ENCODE measurements around the gene ARHGEF11.
"Not testable (repeated sequence)": the region's sequence is repeated elsewhere in the genome, so short reads cannot be mapped to it uniquely, and the experiment has no call there.

The ARHGEF11 gene

DNA sequence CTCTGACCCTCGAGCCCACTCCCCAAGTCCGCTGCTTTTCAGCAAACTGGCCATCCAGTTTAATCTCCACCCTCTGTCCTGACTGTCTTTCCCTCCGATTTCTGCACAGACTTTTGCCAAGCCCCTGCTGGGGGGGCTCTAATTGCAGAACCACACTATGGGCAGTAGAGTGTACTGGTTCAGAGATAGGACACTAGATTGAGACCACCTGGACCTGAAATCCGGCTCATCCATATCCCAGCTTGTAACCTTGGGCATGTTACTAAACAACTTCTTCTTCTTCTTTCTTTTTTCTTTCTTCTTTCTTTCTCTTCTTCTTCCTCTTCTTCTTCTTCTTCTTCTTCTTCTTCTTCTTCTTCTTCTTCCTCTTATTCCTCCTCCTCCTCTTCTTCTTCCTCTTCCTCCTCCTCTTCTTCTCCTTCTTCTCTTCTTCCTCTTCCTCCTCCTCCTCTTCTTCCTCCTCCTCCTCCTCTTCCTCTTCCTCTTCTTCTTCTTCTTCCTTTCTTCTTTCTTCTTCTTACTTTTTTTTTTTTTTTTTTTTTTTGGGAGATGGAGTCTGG is 117.4 kb downstream of the ARHGEF11 start:
- DNase-seq = no peak

DNA sequence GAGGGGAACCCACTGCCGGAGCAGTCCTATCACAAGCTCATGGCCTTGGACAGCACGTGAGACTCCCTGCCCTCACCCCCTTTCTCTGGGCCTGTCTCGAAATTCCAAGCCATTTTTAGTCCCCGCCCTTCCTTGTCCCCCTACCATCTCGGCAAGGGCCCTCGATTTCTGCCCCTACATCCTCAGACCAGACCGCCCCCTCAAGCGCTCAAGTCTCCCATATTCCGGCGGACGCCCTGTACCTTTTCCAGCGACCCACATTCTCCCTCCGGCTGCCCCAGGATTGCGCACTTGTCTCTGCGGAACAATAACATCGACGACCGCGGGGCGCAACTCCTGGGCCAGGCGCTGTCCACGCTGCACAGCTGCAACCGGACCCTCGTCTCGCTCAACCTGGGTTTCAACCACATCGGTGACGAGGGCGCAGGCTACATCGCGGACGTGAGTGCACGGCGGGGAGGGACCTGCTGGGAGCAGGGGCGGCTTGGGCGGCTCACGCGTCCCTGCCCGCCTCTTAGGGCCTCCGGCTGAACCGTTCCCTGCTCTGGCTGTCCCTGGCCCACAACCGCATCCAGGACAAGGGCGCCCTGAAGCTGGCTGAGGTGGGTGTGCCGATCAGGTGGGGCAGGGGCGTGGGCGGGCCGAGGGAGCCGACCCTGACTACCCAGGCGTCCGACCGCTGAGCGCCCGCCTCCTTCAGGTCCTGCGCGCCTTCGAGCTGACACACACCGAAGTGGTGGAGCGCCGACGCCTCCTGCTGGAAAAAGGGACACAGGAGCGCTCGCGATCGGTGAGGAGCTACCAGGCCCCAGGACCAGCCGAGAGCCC is 118.1 kb downstream of the ARHGEF11 start:
- DNase-seq = peak; percentile 43

- DNase-seq = not testable (repeated sequence)
Observed at GRCh38 chr1:156926695-156927094, 118.8 kb downstream of the ARHGEF11 start.

DNA sequence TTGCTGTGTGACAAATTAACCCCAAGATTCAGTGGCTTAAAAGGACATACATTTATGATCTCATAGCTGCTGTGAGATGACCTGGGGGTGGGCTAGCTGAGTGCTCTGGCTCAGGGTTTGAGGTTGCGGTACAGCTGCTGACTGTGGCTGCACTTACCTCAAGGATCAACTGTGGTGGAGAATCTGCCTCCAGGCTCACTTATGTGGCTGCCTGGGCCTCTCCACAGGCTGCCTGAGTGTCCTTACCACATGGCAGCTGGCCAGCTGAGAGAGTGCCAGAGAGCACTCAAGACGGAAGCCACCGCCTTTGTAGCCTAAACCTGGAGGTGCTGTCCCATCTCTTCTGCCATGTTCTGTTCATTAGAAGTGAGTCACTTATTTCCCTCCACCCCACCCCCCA is 119.4 kb downstream of the ARHGEF11 start:
- no peak for DNase-seq

DNA sequence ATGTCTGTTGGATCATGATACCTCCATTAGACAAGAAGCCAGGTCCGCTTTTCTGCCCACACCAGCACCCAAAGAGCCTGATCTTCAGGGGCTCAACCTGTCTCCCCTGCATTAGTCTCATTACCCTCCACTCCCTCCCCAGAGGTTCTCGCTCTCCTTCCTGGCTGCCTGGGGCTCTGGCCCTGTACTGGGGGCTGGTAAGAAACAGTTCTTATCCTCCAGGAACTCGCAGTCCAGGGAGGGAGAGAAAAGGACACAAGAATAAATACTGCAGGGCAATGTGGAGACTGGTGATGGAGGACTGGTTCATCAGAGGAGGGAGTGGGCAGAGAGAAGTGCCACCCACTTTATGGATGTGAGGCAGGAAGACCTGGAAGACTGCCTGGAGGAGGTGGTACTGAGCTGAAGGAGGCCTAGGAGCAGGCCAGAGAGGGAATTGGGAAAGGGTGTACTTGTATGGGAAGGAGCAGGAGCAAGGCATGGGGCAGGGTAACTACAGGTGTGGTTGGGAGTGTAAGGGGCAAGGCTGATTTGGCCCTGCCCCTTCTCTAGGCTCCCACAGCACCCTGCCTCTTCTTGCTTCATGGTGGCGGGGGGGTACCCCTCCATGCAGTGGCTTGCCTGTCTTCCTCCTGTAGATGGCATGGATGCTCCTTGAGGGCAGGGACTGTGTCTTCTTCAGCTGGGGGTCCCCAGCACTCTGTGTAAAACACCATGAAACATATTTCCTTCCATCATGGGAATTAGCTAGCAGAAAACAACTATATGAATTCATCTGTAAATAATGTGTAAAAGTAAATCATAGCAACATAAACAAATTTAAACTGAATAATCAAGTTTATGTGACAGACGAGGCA is 120.2 kb downstream of the ARHGEF11 start:
- DNase-seq = no peak

- DNase-seq = no peak
Observed at GRCh38 chr1:156924478-156925153, 120.9 kb downstream of the ARHGEF11 start.

- no peak for DNase-seq
Observed at GRCh38 chr1:156923670-156924477, 121.7 kb downstream of the ARHGEF11 start.

GRCh38 chr1:156922986-156923669 is 122.4 kb downstream of the ARHGEF11 start:
- DNase-seq = no peak

GRCh38 chr1:156921053-156921529 is 124.5 kb downstream of the ARHGEF11 start:
- DNase-seq = no peak

- peak; percentile 48 for DNase-seq
Observed at GRCh38 chr1:156920233-156921052, 125.1 kb downstream of the ARHGEF11 start, which contains the start of gene LRRC71. LRRC71 (plus strand) TSS chr1:156920632; CDS start chr1:156920804, 172 bp downstream.

- no peak for DNase-seq
Observed at GRCh38 chr1:156914440-156914856, 131.1 kb downstream of the ARHGEF11 start.

- DNase-seq = no peak
Observed at GRCh38 chr1:156913809-156914387, 131.6 kb downstream of the ARHGEF11 start.

- no peak for DNase-seq
Observed at GRCh38 chr1:156912861-156913808, 132.4 kb downstream of the ARHGEF11 start.

- DNase-seq = no peak
Observed at GRCh38 chr1:156912310-156912709, 133.2 kb downstream of the ARHGEF11 start.

- no peak for DNase-seq
Observed at GRCh38 chr1:156911577-156912298, 133.8 kb downstream of the ARHGEF11 start.

DNA sequence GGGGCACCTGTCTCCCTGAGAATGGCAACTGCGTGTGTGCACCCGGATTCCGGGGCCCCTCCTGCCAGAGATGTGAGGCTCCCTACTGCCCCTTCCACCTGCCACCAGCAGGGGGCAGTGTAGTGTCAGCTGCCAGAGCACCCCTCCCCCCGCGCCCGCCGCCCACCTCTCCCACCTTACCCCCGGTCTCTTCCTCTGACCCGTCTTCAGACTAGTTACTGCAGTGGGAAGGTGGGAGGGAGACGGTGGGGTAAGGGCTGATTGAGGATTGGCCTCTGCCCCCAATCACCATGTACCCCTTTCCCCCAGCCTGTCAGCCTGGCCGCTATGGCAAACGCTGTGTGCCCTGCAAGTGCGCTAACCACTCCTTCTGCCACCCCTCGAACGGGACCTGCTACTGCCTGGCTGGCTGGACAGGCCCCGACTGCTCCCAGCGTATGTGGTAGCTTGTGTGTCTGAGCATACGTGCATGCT is 135.2 kb downstream of the ARHGEF11 start:
- DNase-seq = no peak

- DNase-seq = no peak
Observed at GRCh38 chr1:156909671-156910070, 135.9 kb downstream of the ARHGEF11 start.

GRCh38 chr1:156908955-156909354 is 136.6 kb downstream of the ARHGEF11 start:
- no peak for DNase-seq

Measured in CD4-positive, alpha-beta T cell treated with Interleukin-15 for 1 hour (primary cell).